Left renal cortex interstitium (tissue), 4 donors: ENCODE measurements around the gene ARHGEF17. TPM values are rescaled to one million over a fixed set of nuclear protein-coding genes. Genes with fewer than 3 reads are reported as not detected.
A peak's percentile ranks its signal among the peaks of the same experiment; 100 is the strongest.
"Not testable (repeated sequence)": the region's sequence is repeated elsewhere in the genome, so short reads cannot be mapped to it uniquely, and the experiment has no call there.

Source experiments
- DNase-seq, 4 donors: peaks; one replicate each; pipeline ENCODE4 v3.0.0-alpha.2; 2013; ENCODE audit warnings: low read depth in 4 of 4, low spot score in 2 of 4, missing footprints in 1 of 4
- polyA plus RNA-seq, 4 donors: library from polyadenylated mRNA; unstranded; fragments of 120-200 nt; gene quantifications; one replicate each; pipeline ENCODE4 v1.2.1, GENCODE V29; 2013; ENCODE audit not compliant: insufficient read length in 4 of 4

ARHGEF17 gene, protein sequence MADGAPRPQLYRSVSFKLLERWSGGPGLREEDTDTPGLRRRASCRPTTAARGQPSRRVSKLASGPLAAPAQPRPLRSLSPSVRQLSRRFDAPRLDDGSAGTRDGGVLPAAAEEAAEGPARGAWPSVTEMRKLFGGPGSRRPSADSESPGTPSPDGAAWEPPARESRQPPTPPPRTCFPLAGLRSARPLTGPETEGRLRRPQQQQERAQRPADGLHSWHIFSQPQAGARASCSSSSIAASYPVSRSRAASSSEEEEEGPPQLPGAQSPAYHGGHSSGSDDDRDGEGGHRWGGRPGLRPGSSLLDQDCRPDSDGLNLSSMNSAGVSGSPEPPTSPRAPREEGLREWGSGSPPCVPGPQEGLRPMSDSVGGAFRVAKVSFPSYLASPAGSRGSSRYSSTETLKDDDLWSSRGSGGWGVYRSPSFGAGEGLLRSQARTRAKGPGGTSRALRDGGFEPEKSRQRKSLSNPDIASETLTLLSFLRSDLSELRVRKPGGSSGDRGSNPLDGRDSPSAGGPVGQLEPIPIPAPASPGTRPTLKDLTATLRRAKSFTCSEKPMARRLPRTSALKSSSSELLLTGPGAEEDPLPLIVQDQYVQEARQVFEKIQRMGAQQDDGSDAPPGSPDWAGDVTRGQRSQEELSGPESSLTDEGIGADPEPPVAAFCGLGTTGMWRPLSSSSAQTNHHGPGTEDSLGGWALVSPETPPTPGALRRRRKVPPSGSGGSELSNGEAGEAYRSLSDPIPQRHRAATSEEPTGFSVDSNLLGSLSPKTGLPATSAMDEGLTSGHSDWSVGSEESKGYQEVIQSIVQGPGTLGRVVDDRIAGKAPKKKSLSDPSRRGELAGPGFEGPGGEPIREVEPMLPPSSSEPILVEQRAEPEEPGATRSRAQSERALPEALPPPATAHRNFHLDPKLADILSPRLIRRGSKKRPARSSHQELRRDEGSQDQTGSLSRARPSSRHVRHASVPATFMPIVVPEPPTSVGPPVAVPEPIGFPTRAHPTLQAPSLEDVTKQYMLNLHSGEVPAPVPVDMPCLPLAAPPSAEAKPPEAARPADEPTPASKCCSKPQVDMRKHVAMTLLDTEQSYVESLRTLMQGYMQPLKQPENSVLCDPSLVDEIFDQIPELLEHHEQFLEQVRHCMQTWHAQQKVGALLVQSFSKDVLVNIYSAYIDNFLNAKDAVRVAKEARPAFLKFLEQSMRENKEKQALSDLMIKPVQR (N-terminal part only)
- 100 to 1,000 TPM in 2 of 4 donors, 10 to 100 TPM in 2; 64.5 to 123 (median 97.6) TPM for polyA plus RNA-seq

DNA sequence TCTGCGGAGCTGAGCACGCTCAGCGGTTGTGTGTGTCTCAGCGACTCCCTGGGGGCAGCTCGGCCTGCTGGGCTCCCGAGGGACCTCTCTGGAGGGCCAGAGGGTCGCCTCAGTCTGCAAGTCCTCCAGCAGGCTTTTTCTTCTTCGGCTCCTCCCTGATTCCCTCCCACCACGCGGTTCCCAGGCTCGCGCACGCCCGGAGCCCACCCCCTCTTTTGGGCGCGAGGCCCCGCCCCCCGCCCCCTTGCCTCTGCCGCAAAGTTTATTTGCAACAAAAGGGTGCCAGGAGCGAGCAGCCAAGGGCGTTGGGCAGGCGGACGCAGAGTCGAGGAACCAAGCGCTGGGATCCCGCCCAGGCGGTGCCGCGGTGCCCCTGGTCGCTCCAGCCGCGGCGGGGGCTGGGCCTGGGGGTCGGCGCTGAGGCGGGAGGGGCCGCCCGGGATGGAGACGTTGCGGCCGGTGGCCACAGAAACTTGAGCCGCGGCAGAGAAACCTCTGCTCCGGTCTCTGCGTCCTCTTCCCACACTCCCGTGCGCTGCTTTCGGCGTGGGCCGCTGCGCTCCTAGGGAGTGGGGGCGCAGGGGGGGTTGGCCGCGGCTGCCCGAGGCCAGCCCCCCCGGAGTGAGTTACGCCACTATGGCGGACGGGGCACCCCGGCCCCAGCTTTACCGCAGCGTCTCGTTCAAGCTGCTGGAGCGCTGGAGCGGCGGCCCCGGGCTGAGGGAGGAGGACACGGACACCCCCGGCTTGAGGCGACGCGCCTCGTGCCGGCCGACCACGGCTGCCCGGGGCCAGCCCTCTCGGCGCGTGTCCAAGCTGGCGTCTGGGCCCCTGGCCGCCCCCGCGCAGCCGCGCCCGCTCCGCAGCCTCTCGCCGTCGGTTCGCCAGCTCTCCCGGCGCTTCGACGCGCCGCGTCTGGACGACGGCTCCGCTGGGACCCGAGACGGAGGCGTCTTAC lies at the start of gene ARHGEF17:
Gene ARHGEF17, plus strand, starts transcription at position 274 of the 958 bp plus-strand sequence. Its CDS starts 363 bp downstream, at position 637.
- peak in 2 of 4 donors; percentile 83 to 87 for DNase-seq

DNA sequence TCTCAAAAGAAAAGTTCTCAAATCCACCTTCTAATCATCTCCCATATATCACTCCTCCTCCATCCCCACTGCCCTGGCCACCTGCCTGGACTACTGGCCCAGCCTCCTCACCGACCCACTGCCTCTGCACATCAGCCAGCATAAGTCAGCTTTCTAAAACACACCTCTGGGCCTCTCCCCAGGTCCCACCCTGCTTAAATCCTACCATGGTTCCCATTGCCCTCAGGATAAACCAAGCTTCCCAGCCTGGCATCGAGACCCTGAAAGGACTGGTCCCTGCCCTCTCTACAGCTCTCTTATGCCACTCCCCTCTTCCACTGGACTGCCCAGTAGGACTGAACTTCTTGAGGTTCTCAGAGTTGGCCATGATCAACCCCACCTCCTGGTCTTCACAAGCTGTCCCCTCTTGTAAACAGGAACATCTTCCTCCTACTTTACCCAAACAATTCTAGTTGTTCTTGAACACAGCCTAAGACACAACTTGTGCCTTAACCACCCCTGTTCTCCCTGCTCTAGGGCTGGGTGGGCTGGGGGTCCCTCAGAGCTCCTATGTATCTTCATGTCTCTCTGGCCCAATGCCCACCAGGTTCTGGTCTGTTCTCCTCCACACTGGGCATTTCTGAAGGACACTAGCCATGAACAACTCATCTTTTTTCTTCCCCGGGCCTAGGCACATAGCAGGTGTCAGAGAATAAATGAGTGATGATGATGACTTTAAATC lies 48.5 kb upstream of the ARHGEF17 start:
- DNase-seq: no peak

DNA sequence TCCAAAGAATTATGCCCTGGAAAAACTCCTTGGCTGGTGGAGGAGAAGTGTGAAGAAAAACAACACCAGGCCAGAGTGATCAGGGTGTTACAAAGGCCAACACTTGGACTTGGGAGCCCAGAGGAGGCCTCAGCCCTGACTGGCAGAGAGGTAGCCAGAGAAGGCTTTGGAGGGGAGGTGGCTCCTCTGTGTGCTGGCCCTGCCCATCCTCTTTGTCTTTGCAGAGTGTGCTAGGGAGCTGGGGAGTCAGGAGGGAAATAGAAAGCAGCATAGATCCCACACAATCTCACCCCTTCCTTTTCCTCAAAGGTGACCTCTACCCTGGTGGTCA lies 48.0 kb upstream of the ARHGEF17 start:
- DNase-seq: no peak

DNA sequence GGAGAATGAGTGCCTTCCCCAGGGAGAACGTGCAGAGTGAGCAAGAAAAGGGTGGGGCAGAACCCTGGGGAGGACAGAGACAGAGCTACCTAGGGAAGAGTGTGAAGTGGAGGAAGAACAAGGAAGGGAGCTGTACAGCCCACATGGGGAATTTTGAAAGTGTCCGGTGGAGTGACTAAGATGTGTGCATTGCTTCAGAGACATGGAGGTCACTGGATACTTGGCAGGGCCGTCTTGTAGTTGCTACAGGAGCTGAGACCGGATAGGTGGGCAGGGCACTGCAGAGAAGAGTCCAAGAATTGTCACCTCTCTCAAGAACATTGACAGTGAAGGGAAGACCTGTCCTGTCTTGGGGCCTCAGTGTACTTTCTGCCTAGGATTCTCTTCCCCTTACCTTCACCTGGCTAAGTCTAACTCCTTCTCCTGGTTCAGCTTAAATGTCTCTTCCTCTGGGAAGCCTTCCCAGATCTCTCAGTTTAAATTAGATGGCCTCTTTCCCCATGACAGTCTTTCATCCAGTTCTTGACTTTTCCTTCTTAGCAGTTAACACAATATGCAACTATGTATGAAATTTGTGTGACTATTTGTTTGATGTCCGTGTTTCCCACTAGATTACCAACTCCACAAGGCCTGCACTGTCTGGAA lies 45.1 kb upstream of the ARHGEF17 start:
- no peak for DNase-seq

DNA sequence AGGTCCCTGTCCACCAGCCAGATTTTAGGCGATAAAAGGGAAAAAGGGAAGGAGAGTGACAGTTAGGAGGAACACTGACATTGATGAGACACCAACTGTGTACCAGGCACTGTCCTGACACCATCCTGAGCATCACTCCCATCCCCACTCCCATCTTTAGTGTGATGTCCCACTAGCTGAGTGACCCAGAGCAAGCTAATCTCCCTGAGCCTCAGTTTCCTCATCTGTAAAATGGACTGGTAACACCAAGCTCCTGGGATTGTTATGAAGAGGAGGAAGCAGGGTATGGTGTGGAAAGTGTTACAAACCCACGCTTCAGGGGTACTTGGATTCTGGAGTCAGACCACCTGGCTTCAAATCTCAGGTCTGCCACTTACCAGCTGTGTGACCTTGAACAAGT lies 44.4 kb upstream of the ARHGEF17 start:
- DNase-seq: no peak

DNA sequence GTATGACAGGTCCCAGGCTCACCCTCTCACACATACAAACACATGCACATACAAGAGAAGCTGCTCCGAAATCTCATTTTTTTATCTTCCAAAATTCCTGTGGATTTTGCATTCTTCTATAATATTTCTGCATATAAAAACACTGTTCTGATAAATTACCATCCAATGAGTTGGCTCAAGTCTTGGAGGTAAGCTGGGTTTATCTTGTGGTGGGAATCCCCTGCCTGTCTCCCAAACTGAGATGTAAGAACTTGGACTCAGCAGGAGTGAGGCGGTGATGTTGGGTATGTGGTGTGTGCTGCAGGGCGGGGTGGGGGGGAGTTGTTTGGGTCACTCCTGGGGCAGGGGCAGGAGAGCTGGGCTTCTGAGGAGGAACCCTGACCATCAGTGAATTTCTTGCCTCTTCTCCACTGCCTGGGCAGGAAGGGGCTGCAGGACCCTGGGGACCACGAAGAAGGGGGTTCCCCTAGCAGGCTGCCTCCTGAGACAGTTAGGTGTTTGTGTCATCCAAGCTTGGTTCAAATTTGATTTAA lies 42.7 kb upstream of the ARHGEF17 start:
- no peak for DNase-seq

DNA sequence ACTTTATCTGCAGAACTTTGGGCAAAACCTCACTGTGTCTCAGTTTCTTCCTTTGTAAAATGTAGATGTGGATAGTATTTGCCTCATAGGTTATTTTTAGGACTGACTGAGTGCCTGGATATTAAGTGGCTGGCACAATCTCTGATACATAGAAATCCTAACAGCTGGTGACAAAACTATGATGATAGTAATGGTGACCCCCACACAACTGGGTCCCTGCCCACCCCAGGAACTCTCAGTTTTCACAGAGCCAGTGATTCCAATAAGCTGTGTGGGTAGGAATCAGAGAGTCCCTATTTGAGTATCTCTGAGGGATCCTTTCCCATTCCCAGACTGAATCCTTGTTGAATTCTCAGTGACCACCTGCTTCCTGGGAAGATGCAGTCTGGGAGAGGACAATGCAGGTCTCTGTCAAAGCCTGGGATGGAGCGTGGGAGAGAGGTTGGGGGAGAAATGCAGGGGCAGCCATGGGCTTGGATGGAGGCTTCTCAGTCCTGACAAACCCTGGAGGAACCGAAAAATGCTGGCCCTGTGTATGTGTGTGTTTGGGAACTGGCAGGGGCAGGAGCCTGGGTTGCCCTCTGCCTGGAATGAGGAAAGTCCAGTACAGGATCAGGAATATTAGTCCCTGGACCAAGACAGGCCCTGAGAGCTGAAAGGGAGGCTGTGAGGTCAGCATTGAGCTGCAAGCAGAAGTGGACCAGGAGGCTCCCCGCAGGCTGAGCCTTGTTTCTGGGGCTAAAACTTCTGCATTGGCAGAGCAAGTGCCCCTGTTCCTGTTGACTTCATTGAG lies 42.0 kb upstream of the ARHGEF17 start:
- no peak for DNase-seq

DNA sequence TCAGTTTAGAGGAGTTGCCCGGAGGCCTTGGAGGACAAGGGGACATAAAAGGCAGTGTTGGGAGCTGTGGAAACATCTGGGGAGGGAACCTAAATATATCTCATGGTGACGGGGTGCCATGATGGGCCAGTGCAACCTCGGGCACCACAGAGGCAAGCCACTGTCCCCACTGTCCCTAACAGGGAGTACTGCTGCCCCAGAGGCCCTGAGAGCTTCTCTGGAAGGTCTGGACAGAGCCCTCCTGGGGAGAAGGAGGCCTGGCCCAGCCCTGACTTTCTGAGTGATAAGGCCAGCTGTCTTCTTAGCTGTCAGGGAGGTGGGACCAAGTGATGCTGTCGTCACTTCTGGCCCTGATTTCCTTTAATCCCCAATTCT lies 41.4 kb upstream of the ARHGEF17 start:
- no peak for DNase-seq

DNA sequence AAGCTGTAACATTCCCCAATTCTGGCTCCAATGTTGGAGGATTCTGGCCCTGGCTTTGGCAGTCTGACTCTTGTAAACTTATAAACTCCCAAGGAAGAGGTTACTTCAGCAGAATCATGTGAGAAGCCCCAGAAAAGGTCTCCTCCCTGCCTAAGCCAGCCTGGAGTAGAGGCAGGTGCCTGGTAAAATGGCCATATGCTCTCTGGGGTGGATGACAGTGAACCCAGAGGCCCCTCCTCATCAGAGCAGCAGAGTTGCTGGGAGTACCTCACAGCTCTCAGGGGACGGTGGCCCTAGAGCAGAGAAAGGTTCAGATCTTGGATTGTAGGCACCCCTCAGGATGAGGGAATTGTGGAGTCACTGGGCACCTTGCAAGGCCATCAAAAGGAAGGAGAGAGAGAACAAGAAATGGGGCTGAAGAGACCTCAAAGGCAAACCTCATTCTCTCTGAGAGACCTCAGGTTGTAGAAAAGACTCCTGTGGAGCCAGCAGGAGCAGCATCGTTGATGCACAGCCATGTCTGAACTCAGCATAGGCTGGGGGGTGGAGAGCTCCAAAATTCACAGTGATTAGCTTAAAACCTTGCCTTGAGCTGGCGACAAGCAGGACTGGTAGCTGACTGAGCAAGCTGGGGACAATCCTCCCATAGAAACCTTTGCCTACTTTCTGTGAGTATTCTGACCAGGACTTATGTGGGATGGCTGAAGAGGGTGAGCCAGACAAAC lies 40.8 kb upstream of the ARHGEF17 start:
- DNase-seq: no peak

DNA sequence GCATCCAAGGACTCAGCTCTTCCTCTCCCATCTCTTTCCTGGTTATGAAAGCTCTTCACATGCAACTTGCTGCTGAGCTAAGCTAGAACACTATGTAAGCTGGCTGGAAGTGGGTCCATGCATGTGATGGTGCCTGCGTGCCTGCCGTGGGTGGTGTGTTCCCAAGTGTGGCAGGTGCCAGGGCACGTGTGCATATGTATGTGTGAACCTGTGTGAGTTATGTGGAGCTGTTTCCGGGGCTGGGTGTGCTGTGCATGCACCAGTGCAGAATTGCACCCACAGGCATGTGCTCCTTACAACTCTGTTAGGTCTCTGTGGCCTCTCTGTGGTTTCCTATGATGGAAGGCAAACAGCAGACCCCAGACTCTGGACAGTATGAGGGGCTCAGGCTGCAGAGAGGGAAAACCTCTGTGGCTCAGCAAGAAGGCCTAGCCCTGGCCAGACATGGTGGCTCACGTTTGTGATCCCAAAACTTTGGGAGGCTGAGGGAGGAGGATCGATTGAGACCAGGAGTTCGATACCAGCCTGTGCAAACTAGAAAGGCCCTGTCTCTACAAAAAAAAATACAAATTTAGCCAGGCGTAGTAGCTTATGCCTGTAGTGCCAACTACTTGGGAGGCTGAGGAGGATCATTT lies 40.1 kb upstream of the ARHGEF17 start:
- no peak for DNase-seq

DNA sequence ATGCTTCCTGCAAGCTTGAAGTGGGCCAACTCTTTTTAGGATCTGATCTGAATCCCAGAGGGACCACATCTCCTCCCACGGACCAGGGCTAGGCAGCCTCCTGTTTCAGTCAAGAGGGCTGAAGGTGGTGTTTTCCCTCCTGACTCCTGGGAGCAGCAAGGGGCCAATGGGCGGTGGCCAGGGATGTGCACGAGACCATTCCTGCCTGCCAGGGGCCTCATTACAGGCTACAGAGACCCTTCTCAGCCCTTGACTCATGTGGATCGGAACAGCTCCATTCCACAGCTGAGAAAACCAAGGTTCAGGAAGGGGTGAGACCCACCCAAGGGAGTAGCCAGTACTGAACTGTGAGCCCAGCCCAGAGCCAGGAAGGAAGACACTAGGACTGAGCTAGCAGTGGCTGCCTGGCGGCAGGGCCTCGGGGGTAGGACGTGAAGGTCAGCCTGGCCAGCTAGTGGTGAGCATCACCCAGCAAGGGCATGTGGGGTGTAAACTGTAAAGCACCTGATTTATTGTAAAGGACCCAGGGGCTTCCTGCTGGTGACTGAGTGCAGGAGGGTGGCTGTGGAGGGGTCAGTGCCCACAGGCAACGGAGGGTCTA lies 39.3 kb upstream of the ARHGEF17 start:
- no peak for DNase-seq

DNA sequence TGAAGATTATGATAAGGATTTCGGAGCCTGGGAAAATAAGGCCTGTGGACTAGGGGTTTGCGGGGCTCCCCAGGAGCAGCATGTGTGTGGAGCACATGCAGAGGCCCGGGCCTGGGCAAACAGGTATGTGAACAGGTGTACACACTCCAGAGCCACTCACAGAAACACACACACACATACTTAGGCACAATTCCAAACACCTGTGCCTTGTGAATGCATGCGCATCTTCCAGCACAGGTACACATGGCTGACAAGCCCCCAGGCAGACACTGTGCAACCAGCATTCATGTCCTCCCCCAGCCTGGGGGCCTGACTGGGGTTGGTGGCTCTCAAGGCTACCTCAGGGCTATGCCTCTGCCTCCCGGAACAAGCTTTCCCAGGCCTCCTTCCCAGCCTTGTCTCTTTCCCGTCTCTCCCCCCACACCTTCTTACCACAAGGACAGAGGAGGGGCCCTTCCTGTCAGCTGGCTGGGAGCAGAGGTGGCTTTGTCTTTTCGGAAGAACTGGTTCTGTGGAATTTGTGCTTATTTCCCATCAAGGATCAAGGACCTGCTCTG lies 38.5 kb upstream of the ARHGEF17 start:
- no peak for DNase-seq

DNA sequence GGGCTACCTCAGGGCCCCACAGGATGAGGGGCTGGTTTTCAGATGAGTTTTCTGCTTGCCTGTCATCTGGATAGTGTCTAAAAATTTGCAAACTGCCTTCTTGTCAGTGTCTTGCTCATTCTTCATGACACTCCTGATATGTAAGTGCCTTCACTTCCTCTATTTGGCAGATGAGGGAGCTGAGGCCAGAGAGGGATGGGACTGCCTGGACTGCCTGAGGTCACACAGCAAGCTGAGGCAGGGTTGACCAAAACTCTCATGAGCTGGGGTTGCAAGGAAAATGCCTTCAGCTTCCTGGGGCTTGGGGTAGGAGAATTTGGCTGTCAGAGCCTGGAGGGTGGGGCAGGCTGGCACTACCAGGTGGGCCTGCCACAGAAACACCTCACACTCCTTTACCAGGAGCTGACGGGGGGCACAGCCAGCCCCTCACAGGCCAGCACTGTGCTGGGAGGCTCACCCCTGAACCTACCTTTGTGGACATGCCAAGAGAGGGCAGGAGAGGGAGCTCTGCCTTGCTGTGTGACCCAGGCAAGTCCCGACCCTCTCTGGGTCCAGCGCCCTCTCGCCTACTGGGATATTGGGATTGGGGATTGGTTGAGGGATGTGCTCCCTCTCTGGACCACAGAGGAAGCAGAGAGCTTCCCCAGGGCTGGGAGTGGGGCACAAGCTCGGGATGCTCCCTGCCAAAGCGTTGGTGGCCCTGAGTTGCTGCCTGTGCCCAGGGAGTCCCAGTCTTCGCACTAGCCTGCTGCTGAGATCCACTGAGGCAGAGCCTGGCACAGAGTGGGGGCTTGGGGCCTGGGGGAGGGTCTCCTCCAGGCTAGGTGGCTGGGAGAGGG lies 37.8 kb upstream of the ARHGEF17 start:
- no peak for DNase-seq

DNA sequence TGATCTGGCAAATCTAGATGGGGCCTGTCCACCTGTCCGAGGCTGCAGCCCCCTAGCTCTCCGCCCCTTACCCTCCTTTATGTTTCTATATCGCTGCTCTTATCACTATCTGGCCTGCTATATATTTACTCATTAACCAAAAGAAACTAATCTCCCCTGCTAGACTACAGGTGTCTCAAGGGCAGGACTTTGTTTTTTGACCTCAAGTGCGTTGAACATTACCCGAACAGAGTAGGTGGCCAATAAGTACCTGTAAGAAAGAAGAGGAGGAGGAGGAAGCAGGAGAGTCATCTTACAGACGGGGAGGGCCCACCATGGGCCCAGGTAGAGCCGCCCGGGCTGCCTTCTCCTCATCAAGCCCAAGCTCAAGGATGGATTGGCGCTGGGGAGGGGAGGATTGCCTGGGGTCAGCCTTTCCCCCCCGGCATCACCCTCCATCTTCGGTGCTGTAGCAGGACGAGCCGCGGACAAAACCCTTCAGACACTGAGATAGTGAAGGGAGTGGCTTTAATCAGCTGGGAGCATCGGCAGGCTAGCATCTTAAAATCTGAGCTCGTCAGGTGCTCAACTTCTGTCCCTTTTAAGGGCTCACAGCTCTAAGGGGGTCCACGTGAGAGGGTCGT lies 37.1 kb upstream of the ARHGEF17 start:
- no peak for DNase-seq

DNA sequence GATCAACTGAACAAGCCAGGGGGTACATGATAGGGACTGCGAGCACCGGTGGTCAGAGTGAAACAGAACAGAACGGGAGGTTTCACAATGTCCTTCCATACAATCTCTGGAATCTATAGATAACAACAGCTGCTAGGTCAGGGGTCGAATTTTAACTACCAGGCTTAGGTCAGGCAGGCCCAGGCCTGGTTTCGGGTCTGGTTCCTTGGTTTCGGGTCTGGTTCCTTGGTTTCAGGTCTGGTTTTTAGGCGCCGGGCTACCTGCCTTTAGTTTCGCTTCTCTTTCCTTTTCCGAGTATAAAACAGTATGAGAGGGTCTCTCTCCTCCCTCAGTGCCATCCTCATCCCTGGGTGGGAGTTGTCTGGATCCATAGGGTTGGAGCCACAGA lies 36.6 kb upstream of the ARHGEF17 start:
- DNase-seq: not testable (repeated sequence)
